Uterus (tissue), 4 donors: ENCODE data around the gene ITGB1. TPM values are rescaled to one million over a fixed set of nuclear protein-coding genes. Genes with fewer than 3 reads are reported as not detected.
"Not testable (repeated sequence)": the region's sequence is repeated elsewhere in the genome, so short reads cannot be mapped to it uniquely, and the experiment has no call there.

ENCODE experiments used
- DNase-seq, 2 donors: peaks; one replicate each; pipeline ENCODE4 v3.0.0-alpha.2; 2019 to 2020
- H3K27ac ChIP-seq, 2 donors: fragments of 200-600 bp; sonication (generic); 1 replicate in 1 of 2; 2 replicates in 1 of 2; pipeline ENCODE4 v1.5.1; 2016 to 2018
- H3K27me3 ChIP-seq, 2 donors: fragments of 200-600 bp; sonication (generic); one replicate each; pipeline ENCODE4 v1.5.1; 2018 to 2019; ENCODE audit warnings: control low read depth in 1 of 2
- H3K36me3 ChIP-seq, 2 donors: fragments of 200-600 bp; sonication (generic); one replicate each; pipeline ENCODE4 v1.5.1; 2019; ENCODE audit warnings: control low read depth in 1 of 2
- H3K4me1 ChIP-seq, 2 donors: fragments of 200-600 bp; sonication (generic); one replicate each; pipeline ENCODE4 v1.5.1; 2018 to 2019; ENCODE audit warnings: control low read depth in 1 of 2
- H3K4me3 ChIP-seq, 2 donors: fragments of 200-600 bp; sonication (generic); 1 replicate in 1 of 2; 2 replicates in 1 of 2; pipeline ENCODE4 v1.5.1; 2018 to 2019; ENCODE audit warnings: mild to moderate bottlenecking in 1 of 2
- H3K9me3 ChIP-seq, 2 donors: fragments of 200-600 bp; sonication (generic); one replicate each; pipeline ENCODE4 v1.5.1; 2019; ENCODE audit warnings: control low read depth in 1 of 2
- POLR2A ChIP-seq, 2 donors: fragments of 450-650 bp; IDR thresholded peaks; one replicate each; pipeline ENCODE4 v1.6.1; 2016; ENCODE audit warnings: antibody characterized with exemption in 2 of 2, mild to moderate bottlenecking in 1 of 2, moderate library complexity in 1 of 2
- intact Hi-C: fragments of 100-400 bp; cut with DNase I; formaldehyde crosslinking; loops from one replicate; pipeline ENCODE4 v1.15.1; 2023; ENCODE audit warnings: low total_unique reads
- total RNA-seq, 4 donors: library from RNA; depleted of rRNA in 3 of 4; stranded (reverse); fragments of >200 nt in 3 of 4; gene quantifications; one replicate each; pipeline versions ENCODE4 v1.1.0 to v1.2.4, GENCODE V29; 2014 to 2023
- TF ChIP-seq, protein P1 (sequence below), 4 experiments: fragments of 200-600 bp in 2 of 4; fragments of 450-650 bp in 2 of 4; sonication (generic) in 2 of 4; IDR thresholded peaks; one replicate each; pipeline ENCODE4 v1.5.1; 2016 to 2019; ENCODE audit warnings: antibody characterized with exemption in 4 of 4, mild to moderate bottlenecking in 2 of 4, moderate library complexity in 1 of 4
- donor health status: DM: yes; HTN: yes; CAD: no.

The ITGB1 gene
- 1,000 to 10,000 TPM in 1 of 4 donors, 100 to 1,000 TPM in 3; 484 to 1,046 (median 601) TPM for total RNA-seq

DNA sequence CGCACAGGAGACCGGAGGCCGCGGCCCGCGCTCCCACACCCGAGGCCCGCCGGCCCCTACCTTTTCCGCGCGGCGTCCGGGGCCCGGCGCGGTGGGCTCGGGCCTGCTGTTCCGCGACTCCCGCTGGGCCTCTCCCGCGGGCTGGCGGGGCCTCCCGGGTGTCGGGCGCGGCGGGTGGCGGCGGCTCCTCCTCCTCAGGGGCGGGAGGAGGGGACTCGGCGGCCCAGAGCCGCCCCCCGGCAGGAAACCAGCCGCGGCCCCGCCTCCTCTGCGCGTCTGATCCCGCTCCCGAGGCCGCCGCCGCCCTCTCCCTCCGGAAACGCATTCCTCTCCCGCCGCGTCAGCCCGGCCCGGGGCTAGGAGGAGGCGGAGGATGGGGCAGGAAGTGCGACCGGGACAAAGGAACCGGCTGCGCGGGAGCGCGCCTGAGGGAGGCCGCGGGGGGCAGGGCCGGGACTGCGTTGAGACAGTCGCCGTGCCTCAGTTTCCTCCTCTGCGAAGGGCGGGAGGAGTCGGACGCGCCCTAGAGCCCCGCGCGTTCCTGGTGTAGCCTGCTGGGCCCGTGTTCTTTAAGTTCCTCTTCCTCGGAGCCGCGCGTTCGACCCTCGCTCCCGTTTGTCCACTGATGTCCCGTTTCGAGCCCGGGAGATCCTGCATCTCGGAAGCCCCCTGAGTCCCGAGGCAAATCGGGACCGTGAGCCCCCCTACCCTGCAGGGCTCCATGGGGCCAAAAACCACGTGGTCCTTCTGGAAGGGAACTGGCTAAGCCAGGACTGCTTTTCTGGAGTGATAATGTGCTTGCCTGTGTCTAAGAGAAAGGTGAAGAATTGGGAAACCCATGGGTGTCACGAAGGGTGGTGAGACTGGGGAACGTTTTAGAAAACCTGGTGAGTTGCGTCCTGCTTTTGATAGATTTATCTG lies at the start of gene ITGB1:
Gene ITGB1, minus strand, starts transcription at position 146 of the 921 bp plus-strand sequence. CDS start 22,672 bp downstream, outside the sequence.
- Histone ChIP-seq H3K27ac (peak within 1 kb of the TSS; percentile 93 to 96), H3K36me3 (no peaks in the 10 kb centered on the region), H3K9me3 (no peaks in the 10 kb centered on the region), H3K4me3 (peak within 1 kb of the TSS; percentile 77 to 88), H3K27me3 (no peaks in the 10 kb centered on the region), H3K4me1 (peaks cover 0 to 11% of the 10 kb centered on the region in 2 donors)
- peak; percentile 97 to 98 for DNase-seq
- intact Hi-C loops, result no loop called here
- TF ChIP-seq, protein P1, sequence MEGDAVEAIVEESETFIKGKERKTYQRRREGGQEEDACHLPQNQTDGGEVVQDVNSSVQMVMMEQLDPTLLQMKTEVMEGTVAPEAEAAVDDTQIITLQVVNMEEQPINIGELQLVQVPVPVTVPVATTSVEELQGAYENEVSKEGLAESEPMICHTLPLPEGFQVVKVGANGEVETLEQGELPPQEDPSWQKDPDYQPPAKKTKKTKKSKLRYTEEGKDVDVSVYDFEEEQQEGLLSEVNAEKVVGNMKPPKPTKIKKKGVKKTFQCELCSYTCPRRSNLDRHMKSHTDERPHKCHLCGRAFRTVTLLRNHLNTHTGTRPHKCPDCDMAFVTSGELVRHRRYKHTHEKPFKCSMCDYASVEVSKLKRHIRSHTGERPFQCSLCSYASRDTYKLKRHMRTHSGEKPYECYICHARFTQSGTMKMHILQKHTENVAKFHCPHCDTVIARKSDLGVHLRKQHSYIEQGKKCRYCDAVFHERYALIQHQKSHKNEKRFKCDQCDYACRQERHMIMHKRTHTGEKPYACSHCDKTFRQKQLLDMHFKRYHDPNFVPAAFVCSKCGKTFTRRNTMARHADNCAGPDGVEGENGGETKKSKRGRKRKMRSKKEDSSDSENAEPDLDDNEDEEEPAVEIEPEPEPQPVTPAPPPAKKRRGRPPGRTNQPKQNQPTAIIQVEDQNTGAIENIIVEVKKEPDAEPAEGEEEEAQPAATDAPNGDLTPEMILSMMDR (IDR thresholded peaks at IDR 0.05), result no peak
- TF ChIP-seq POLR2A (IDR thresholded peaks at IDR 0.05), result peak; percentile 87 to 99

- DNase-seq, result no peak
- intact Hi-C loops, result no loop called here
These were observed 48.4 kb upstream of the ITGB1 start for GRCh38 chr10:33006342-33006887.

DNA sequence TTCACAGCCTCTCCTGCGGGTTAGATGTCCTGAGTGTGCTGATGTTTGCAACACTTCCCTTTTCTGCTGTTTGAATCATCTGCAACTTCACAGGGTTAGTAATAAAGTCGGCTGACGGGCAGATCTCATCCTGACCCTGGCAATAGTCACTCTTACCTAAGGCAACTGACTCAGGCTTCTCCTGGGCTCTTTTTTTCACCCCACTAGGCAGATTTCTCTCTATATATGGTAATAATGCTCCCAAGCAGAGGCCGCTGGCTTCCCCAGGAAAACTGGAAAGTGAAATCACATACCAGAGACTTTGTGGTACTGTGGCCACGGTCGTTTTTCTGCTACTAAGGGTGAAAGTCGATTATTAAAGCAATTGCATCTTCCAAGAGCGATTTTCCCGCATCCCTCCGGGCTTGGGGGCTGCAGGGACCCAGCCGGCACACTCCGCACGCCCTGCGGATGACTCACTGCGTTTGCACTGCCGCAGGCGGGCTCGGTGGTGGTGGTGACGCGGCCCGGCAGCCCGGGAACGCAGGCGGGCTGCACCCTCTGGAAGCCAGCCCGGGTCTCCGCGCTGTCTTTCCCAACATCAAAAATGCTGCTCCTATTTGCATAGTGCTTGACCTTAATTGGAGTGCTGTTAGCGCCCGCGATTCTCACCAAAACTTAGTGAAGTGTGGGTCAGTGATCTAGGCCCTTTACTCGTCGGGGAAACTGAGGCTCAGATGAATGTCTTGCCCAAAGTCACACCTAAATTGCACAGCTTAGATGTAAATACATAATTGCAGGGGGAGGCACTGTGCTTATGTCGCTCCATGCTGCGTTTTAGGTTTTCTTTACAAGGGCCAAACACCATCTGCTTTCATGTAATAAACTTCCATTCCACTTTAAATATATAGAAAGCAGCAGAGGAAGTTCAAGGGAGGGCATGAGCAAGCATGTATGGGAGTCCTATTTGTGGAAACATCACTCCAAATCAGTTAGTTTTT lies 47.6 kb upstream of the ITGB1 start:
- Histone ChIP-seq H3K27me3 (no peaks in the 10 kb centered on the region), H3K27ac (peak overlapping the region; percentile 84 to 90), H3K36me3 (no peaks in the 10 kb centered on the region), H3K9me3 (no peaks in the 10 kb centered on the region), H3K4me1 (no peaks in the 10 kb centered on the region), H3K4me3 (peak overlapping the region; percentile 42 to 48)
- intact Hi-C loops, result no loop called here
- TF ChIP-seq, protein P1 (IDR thresholded peaks at IDR 0.05), result no peak
- TF ChIP-seq POLR2A (IDR thresholded peaks at IDR 0.05), result peak; percentile 16 to 42
- DNase-seq, result peak; percentile 85 to 86

More at GRCh38 chr10:33006342-33006887, 48.4 kb upstream of the ITGB1 start:
- H3K4me1 ChIP-seq, result no peaks in the 10 kb centered on the region
- no peaks in the 10 kb centered on the region for H3K36me3 ChIP-seq
- H3K27me3 ChIP-seq, result no peaks in the 10 kb centered on the region
- H3K4me3 ChIP-seq, result no peak overlapping the region
- peak overlapping the region; percentile 84 to 90 for H3K27ac ChIP-seq
- no peaks in the 10 kb centered on the region for H3K9me3 ChIP-seq
- no peak for TF ChIP-seq POLR2A (IDR thresholded peaks at IDR 0.05)
- TF ChIP-seq, protein P1 (IDR thresholded peaks at IDR 0.05), result no peak

GRCh38 chr10:33001908-33002492 lies 44.0 kb upstream of the ITGB1 start:
- Histone ChIP-seq H3K9me3 (no peaks in the 10 kb centered on the region), H3K27ac (no peak overlapping the region), H3K4me1 (no peaks in the 10 kb centered on the region), H3K36me3 (no peaks in the 10 kb centered on the region), H3K4me3 (no peak overlapping the region), H3K27me3 (no peaks in the 10 kb centered on the region)
- intact Hi-C loops, result no loop called here
- DNase-seq, result no peak
- no peak for TF ChIP-seq POLR2A (IDR thresholded peaks at IDR 0.05)
- TF ChIP-seq, protein P1 (IDR thresholded peaks at IDR 0.05), result no peak

GRCh38 chr10:32998060-32998581 lies 40.1 kb upstream of the ITGB1 start:
- H3K36me3 ChIP-seq, H3K27me3 ChIP-seq, H3K4me1 ChIP-seq, H3K27ac ChIP-seq, intact Hi-C loops, H3K9me3 ChIP-seq, DNase-seq, H3K4me3 ChIP-seq: not testable (repeated sequence)
